Measurements from ENCODE around the gene CEP89. TPM values are rescaled to one million over a fixed set of nuclear protein-coding genes. Genes with fewer than 3 reads are reported as not detected.

The CEP89 gene
- total RNA-seq, 1 experiment from 2014 or later: 27.6 TPM

DNA sequence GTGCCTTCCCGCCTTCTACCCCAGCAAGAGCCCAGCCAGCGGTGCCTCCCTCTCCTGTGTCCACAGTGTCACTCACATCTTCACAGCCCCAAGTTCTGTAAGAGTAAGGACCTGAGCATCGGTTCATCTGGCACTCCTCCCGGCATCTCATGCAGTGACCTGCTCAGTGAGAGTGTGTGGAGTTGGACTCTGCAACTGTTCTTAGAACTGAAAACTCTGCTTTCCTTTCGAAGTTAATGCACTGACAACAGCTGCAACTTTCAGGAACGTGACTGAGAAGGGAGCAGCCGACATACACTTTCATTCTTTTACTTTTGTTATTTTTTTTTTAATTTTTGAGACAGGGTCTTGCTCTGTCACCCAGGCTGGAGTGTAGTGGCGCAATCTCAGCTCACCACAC lies 41.2 kb downstream of the CEP89 start:
- H3K79me2 ChIP-seq (ENCODE audit: insufficient read depth, low read length): no peaks in the 10 kb centered on the region
- RAD21 ChIA-PET (ENCODE audit: low non-redundant PET in 1 of 2, low total read pairs in 2 of 2, uncharacterized antibody in 2 of 2, unreplicated experiment in 2 of 2): no interaction called here
- no peaks in the 10 kb centered on the region for H4K20me1 ChIP-seq (ENCODE audit: insufficient read depth)
- H3K4me3 ChIP-seq (replicated peaks in 1 of 2; ENCODE audit: low read depth in 1 of 2, low read length in 2 of 2): no peak overlapping the region
- no peak overlapping the region for H3K4me2 ChIP-seq (ENCODE audit: low read length)
- intact Hi-C loops (cut with micrococcal nuclease): no loop called here
- DNase-seq (ENCODE audit: low read depth, low spot score) (no peak), ATAC-seq (no peak)
- no peaks in the 10 kb centered on the region for H3K27me3 ChIP-seq (ENCODE audit: insufficient read depth, low read length)
- H3K36me3 ChIP-seq (ENCODE audit: control insufficient read depth in 1 of 2, insufficient read depth in 2 of 2, low read length in 2 of 2): peaks cover 0 to 2% of the 10 kb centered on the region in 2 experiments; a peak in 1 of 4 replicates
- no peaks in the 10 kb centered on the region for H3K9me2 ChIP-seq (ENCODE audit: insufficient read depth)
- BruUV-seq (replicated peaks): no TSS peak
- no peaks in the 10 kb centered on the region for H3K9me3 ChIP-seq (ENCODE audit: control insufficient read depth in 1 of 2, insufficient read depth in 1 of 2, low read depth in 1 of 2, low read length in 2 of 2)
- CTCF ChIA-PET: no interaction called here
- no peak overlapping the region for H3K27ac ChIP-seq (ENCODE audit: low read depth, low read length)
- H3K4me1 ChIP-seq (ENCODE audit: control insufficient read depth in 1 of 2, insufficient read depth in 2 of 2, low read length in 2 of 2): no peaks in the 10 kb centered on the region
- TF ChIP-seq, protein P1, sequence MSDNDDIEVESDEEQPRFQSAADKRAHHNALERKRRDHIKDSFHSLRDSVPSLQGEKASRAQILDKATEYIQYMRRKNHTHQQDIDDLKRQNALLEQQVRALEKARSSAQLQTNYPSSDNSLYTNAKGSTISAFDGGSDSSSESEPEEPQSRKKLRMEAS (IDR thresholded peaks at IDR 0.05): no peak
- TF ChIP-seq FOSL1 (IDR thresholded peaks at IDR 0.05; ENCODE audit: low read depth): no peak
- POLR2A ChIA-PET: no interaction called here
- no peak overlapping the region for H3K9ac ChIP-seq (ENCODE audit: low read length)
- H2AFZ ChIP-seq (ENCODE audit: low read depth, low read length, poor library complexity, severe bottlenecking): no peak overlapping the region

GRCh38 chr19:32928806-32929205 lies 43.0 kb downstream of the CEP89 start:
- no peak overlapping the region for H2AFZ ChIP-seq (ENCODE audit: low read depth, low read length, poor library complexity, severe bottlenecking)
- H3K9me2 ChIP-seq (ENCODE audit: insufficient read depth): no peaks in the 10 kb centered on the region
- H3K36me3 ChIP-seq (ENCODE audit: control insufficient read depth in 1 of 2, insufficient read depth in 2 of 2, low read length in 2 of 2): peaks cover 2 to 3% of the 10 kb centered on the region in 2 experiments; a peak in 3 of 4 replicates
- ATAC-seq: no peak
- POLR2A ChIA-PET: no interaction called here
- no peaks in the 10 kb centered on the region for H3K79me2 ChIP-seq (ENCODE audit: insufficient read depth, low read length)
- intact Hi-C loops (cut with micrococcal nuclease): no loop called here
- DNase-seq (ENCODE audit: low read depth, low spot score): no peak
- H3K27ac ChIP-seq (ENCODE audit: low read depth, low read length): no peak overlapping the region
- no peaks in the 10 kb centered on the region for H3K9me3 ChIP-seq (ENCODE audit: control insufficient read depth in 1 of 2, insufficient read depth in 1 of 2, low read depth in 1 of 2, low read length in 2 of 2)
- no TSS peak for BruUV-seq (replicated peaks)
- no peaks in the 10 kb centered on the region for H3K4me1 ChIP-seq (ENCODE audit: control insufficient read depth in 1 of 2, insufficient read depth in 2 of 2, low read length in 2 of 2)
- no peak overlapping the region for H3K9ac ChIP-seq (ENCODE audit: low read length)
- H3K4me3 ChIP-seq (replicated peaks in 1 of 2; ENCODE audit: low read depth in 1 of 2, low read length in 2 of 2): no peak overlapping the region
- no peaks in the 10 kb centered on the region for H3K27me3 ChIP-seq (ENCODE audit: insufficient read depth, low read length)
- TF ChIP-seq POLR2A (IDR thresholded peaks at IDR 0.05; ENCODE audit: borderline replicate concordance, extremely low read depth, insufficient read depth, insufficient read length) (no peak), ZFX (IDR thresholded peaks at IDR 0.05) (no peak), SP1 (IDR thresholded peaks at IDR 0.05; ENCODE audit: low read depth) (no peak), CEBPB (IDR thresholded peaks at IDR 0.05; ENCODE audit: low read depth) (no peak), EZH2phosphoT487 (IDR thresholded peaks at IDR 0.05; ENCODE audit: borderline replicate concordance) (no peak), FOSL1 (IDR thresholded peaks at IDR 0.05; ENCODE audit: low read depth) (no peak), ZBTB33 (IDR thresholded peaks at IDR 0.05; ENCODE audit: extremely low read depth, insufficient replicate concordance, low read length) (no peak), YY1 (IDR thresholded peaks at IDR 0.05; ENCODE audit: extremely low read depth, insufficient replicate concordance, low read depth, low read length) (no peak)
- TF ChIP-seq, protein P2, sequence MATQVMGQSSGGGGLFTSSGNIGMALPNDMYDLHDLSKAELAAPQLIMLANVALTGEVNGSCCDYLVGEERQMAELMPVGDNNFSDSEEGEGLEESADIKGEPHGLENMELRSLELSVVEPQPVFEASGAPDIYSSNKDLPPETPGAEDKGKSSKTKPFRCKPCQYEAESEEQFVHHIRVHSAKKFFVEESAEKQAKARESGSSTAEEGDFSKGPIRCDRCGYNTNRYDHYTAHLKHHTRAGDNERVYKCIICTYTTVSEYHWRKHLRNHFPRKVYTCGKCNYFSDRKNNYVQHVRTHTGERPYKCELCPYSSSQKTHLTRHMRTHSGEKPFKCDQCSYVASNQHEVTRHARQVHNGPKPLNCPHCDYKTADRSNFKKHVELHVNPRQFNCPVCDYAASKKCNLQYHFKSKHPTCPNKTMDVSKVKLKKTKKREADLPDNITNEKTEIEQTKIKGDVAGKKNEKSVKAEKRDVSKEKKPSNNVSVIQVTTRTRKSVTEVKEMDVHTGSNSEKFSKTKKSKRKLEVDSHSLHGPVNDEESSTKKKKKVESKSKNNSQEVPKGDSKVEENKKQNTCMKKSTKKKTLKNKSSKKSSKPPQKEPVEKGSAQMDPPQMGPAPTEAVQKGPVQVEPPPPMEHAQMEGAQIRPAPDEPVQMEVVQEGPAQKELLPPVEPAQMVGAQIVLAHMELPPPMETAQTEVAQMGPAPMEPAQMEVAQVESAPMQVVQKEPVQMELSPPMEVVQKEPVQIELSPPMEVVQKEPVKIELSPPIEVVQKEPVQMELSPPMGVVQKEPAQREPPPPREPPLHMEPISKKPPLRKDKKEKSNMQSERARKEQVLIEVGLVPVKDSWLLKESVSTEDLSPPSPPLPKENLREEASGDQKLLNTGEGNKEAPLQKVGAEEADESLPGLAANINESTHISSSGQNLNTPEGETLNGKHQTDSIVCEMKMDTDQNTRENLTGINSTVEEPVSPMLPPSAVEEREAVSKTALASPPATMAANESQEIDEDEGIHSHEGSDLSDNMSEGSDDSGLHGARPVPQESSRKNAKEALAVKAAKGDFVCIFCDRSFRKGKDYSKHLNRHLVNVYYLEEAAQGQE (IDR thresholded peaks at IDR 0.05; ENCODE audit: low read depth): no peak
- CTCF ChIA-PET: no interaction called here
- H4K20me1 ChIP-seq (ENCODE audit: insufficient read depth): no peaks in the 10 kb centered on the region
- RAD21 ChIA-PET (ENCODE audit: low non-redundant PET in 1 of 2, low total read pairs in 2 of 2, uncharacterized antibody in 2 of 2, unreplicated experiment in 2 of 2): no interaction called here
- no peak overlapping the region for H3K4me2 ChIP-seq (ENCODE audit: low read length)

Measured in HCT116 (cell line).